Limb (tissue), 2 donors: ENCODE measurements around the gene SNX20.

Experiments used
- DNase-seq, 2 donors: peaks; one replicate each; pipeline ENCODE4 v3.0.0-alpha.2; 2016; ENCODE audit errors: extremely low spot score in 2 of 2

Gene SNX20

DNA sequence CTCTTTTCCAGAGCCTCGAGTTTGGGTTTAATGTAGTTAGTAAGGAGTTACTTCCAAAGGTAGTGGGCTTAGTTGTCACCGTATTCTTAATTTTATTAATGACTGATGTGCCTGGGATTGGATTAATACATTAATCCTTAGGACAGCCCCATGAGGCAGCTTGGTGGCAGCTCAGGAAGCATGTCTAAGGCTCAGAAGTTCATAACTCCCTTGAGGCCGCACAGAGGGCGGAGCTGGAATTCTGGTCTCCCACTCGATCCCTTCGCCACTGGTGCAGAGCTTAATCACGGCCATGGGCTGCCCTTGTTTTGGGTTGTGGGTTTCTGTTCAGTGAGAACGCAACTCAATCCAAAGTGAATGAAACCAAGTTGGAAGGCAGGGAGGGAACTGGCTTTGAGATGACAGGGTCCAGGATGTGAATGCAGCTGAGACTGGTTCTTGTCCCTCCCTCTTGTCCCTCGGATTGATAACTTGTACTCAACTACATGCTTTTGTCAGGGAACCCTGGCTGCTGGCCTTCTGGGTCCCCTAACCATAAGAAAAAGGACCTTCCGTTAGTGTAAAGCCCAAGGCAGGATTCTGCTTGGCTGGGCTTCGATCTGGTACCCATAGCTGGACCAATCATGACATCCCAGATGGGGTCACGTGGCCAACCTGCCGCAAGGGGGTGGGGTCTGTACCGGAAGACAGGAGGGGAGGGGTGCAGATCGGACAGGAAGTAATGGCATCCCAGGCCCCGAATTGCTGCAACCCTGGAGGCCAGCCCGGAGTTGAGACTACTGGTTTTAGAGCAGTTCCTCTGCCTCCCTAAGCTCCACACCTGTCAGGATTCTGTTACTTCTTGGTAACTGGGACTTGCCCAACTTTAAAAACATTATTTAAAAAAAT lies 45.4 kb downstream of the SNX20 start:
- DNase-seq: no peak

DNA sequence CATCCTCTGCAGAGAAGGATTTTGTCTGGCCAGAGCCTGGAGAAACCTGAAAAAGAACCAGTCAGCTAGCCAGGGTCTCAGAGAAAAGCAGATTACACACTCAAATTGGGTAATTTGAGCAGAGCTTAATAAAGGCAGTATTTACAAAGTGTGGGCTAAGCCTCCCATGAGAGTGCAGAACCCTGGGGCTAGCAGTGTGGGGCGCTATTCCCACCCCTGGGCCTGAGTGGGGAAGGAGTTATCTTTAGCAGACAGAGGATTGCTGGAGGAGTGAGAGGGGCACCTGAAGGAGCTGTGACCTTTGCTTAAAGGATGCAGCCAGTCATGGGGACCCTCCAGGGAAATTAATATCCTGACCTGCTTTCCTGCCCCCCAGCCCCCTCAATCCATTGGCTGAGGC lies 46.2 kb downstream of the SNX20 start:
- DNase-seq: no peak

DNA sequence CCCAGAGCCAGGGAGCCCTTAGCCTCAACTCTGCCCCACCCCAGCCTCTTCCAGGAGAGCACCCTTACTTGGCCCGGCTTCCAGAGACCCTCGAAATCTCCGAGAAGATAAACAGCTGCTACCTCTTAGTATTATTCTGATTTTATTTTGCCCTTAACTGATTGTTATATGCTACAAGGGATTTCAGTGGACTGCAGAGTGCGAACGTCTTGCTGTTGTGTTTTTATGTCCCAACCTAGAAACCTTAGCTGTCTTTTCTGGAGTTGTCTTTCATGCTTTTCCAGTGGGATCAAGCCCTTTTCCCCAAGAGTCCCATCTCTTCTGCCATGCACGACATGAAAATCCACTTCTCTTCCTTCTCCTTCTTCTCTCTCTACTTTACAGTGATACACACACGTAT lies 47.0 kb downstream of the SNX20 start:
- DNase-seq: no peak

DNA sequence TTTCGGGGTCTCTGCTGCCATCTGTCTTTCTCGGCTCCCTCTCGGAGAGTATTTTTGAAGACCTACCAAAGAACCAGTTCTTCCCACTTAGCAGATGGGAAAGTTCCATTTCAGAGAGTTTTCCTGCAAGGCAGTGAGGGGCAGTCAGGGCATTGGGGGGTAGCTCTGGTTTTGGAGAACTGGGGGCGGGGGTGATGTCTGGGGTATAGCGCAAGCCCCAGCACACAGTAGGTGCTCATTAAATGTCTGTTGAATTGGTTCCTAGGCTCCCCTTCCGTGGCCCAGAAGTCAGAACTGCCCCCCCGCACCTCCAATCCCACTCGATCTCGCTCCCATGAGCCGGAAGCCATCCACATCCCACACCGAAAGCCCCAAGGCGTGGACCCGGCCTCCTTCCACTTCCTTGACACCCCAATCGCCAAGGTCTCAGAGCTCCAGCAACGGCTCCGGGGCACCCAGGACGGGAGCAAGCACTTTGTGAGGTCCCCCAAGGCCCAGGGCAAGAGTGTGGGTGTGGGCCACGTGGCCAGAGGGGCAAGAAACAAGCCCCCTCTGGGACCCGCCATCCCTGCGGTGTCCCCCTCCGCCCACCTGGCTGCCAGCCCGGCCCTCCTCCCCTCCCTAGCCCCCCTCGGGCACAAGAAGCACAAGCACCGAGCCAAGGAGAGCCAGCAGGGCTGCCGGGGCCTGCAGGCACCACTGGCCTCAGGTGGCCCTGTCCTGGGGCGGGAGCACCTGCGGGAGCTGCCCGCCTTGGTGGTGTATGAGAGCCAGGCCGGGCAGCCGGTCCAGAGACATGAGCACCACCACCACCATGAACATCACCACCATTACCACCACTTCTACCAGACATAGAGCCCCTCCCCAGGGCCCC lies 47.9 kb downstream of the SNX20 start:
- DNase-seq: no peak

DNA sequence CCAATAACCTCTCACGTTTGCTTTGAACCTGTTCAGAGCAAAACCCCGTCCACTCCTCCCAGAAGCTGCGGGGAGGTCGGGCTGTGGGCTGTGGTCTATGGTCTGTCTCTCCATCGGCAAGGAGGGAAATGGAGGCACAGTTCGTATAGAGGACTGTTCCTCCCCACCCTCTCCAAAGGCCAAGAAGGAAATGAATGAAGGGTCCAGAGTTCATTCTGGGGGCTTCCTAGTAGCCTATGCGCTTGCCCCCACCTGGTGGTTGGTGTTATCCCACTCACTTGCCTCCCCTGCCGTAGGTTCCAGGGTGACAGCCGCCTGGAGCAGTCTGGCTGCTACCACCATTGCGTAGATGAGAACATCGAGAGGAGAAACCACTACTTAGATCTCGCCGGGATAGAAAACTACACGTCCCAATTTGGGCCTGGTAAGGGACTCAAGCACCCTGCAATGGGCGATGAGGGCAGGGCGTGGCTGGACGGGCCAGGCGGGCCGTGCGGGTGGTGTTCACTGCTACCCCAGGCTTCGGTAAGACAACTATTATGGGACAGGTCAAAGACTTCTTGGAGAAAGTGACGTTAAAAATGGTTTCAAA lies 49.0 kb downstream of the SNX20 start:
- DNase-seq: no peak

DNA sequence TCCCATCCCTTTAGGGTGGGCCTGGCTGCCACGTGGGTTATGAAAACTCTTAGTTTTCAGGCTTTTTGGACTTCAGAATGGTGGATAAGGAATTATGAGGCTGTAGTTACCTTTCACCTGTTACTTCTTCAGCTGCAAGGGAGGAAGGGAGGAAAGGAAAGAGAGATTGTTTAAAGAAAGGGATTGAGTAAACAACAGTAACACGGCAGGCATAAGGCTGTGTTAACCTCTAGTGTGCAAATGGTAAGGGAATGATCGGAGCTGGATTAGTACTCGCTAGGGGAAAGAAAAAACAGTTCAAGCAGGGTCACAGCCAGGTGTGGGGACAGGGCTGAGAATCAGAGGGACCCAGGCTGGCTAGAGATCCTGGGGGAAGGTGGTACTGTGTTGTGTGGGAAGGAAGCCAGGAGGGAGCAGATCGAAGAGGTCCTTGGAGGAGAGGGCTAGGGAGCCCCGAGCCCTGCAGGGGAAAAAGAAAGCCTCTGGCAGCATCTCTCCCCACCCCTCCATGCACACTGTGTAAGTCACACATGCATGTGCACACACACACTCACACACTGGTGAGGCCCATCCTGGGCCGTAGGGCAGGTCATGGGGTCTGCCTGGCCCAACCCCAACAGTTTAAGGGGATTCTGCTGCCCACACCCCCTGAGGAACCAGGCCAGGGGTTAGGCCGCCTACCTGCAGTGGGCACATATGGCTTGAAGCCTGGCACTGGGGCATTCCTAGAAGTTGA lies 49.7 kb downstream of the SNX20 start:
- DNase-seq: no peak

DNA sequence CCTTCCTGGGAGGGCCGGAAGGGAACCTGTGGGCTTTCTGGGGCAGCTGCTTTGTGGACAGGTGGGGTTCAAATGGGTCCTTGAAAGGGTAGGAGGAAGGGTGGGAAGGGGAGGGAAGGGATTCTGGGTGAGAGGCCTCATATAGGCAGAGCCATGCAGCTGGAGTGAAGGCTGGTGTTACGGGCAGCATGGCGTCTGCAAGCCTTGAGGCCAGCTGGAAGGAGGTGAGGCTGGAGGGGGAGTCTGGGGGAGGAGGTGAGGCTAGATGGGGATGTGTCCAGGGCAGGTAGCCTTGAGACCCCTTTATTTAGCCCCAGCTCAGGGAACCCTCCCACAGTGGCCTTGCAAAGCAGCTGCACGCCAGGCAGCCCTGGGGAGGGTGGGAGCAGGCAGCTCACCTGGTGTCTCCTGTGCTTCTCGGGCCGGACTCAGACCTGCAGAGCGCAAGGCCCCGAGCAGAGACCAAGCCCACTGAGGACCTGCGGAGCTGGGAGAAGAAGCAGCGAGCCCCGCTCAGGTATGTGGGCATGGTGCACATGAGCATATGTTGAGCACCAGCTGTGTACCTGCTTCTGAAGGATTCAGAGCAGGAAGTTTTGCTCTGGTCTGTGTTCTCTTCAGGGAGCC lies 50.6 kb downstream of the SNX20 start:
- DNase-seq: no peak

DNA sequence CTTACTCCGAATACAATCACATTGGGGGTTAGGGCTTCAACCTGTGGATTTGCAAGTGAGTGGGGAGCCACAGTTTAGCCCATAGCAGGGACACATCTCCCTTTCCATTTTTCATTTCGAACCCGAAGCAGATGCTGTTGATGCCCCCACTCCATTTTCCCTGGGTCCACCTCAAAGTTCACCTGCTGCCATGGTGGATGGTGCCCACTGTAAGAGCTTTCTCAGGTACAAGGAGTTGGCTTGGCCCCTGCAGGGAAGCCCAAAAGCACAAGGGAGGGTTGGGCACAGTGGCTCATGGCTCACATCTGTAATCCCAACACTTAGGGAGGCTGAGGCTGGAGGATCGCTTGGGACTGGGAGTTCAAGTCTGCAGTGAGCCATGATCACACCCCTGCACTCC lies 51.8 kb downstream of the SNX20 start:
- DNase-seq: no peak

DNA sequence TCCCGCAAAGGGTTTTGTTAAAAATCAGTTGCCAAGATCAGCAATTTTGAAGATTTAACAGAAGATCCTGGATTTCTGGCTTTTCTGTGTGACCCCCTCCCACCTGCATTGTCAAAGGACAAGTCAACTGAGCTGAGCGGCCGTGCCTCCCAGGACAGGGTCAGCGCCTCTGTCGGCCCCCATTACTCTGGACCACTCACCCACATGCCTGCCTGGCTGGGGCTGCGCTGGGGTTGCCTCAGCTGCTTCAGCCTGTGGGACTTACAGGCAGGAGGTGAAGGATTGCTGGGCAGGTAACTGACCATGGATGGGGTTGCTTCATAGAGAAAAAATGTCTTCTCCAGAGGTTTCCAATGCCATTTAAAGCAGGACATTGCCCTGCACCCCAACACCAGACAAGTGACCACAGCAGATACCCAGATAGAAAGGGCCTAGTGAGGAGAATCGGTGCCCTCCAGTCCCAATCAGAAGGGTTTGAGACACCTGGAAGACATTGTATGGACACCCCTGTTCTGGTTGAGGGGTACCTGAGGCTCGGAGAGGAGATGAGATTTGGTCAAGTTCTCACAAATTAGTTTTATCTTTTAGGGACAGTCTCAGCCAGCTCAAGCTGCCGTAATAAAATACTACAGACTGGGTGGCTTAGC lies 52.8 kb downstream of the SNX20 start:
- no peak for DNase-seq

DNA sequence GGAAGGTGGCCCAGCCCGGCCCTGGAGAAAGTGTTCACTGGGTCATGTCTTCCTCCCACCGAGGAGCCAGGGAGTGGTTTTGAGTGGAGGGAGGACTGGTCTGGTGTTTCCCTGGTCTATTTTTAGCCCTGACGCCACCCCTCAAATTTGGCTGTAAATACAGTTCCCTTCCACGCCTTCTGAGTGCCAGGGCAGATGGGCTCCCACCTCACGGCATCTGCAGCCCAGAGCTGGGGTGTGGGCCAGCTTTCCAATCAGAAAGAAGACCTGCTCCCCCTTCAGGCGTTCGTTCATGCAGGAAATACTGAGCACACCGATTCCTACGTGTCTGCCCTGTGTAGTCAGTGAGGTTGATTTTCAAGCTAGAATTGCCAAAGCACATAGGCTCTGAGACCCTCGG lies 53.7 kb downstream of the SNX20 start:
- DNase-seq: peak; percentile 68 to 74

DNA sequence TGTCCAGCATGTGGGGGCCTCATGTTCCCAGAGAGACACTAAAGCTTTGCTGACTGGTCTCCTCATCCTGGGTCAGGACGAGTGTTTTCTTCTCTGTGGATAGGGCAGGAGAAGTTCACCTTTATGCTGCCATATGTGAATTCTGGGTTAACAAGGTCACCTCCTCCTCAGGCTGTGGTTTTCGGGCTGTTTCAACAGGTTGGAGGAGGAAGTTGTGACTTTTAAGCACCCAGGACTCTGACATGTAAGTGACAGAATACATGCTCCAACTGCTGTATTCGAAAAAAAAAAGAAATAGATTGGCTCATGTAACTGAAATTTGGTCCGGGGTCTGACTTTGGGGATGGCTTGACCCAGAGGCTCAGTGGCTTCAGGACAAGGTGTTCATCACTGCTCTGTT lies 54.2 kb downstream of the SNX20 start:
- DNase-seq: no peak

DNA sequence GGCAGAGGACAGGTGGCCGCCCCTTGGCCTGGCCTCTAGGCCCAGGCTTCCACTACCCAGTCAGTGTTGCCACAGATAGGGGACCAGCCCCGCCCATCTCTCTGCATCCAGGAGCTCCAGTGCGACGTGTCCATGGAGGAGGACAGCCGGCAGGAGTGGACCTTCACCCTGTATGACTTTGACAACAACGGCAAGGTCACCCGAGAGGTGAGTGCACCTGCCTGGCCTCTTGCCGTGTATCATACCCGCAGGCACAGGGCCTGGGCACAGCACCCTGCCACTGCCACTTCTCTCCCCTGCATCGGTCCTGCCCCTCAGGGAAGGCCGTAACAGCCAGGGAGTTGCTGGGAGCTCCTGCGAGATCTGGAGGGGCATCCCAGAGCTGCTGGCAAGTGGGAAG lies 55.7 kb downstream of the SNX20 start:
- no peak for DNase-seq

DNA sequence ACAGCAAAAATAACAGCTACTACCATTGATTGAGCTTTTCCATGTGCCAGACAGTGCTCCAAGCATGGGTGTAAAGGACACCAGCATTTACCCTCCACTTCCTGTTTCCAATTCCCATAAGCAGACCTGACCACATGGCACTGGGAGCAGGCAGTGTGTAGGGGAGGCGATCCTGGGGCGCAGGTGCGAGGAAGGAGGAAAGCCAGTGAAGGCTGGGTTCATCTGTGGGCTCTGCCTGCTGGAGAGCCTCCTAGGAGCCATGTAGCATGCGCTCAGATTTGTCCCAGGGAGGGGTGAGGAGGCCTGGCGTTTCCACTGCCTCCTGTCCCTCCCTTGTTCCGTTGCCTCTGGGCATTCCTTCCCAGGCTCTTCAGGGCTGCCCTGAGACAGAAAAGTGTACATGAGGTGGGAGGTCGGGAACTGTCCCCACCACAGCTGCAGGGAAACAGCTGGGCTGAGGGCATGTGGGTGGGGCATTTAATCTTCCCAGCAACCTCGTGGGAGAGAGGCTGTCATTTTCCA lies 56.6 kb downstream of the SNX20 start:
- no peak for DNase-seq

DNA sequence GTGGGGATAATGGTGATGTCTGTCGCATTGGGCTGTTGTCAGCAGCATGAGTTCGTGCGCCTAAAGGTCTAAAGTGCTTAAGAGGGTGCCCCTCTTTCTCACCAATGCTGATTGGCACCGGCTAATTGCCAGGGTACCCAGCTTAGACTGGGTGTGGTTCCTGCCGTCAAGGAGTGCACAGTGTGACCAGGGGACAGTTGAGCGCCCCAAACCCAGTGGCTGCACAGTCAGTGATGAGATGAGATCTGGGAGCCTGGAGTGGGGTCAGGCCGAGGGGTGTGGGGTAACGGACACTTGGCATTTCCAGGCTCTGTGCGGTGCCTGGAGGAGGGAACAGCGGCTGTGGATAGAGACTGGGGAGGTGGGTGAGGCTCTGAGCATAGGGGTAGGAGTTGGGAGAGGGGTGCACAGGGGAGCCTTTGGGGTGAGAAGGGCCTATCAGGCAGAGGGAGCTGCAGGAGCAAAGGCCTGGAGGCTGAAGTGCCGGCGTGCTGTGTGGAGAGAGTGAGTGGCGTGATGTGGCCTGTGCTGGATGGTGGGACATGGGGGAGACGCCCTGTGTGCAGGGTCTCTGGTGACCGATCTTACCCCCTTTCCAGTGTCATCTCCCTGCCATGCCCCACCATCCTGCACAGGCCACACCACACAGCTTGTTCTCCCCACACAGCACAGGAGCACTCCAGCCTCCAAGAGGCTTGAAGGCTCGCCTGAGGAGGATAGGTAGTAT lies 58.3 kb downstream of the SNX20 start:
- no peak for DNase-seq

DNA sequence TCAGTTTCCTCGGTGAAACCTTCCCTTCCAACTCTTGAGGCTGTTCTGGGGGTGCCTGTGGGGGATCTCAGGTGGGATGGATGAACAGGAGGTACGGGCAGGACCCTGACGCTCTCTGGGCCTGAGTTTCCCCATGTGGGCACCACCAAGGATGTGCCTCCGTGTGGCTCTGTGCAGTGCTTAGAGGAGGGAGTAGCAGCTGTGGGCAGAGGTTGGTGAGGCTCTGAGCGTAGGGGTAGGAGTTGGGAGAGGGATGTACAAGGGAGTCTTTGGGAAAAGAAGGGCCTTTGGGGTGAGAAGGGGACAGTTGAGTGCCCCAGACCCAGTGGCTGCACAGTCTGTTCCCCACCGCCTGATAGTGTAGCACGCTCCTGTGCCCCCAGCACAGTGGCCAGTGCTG lies 59.1 kb downstream of the SNX20 start:
- DNase-seq: no peak
